H1 (cell line): ENCODE results near the gene ADD3. TPM values are rescaled to one million over a fixed set of nuclear protein-coding genes. Genes with fewer than 3 reads are reported as not detected.

Experiments
- CTCF ChIA-PET: fragments of 300-600 bp; sonication (Branson Sonifier 250); formaldehyde crosslinking; loops from one replicate; lab custom pipeline; 2021; ENCODE audit not compliant: partially characterized antibody; lab: Charles Lee
- POLR2A ChIA-PET: fragments of 300-600 bp; sonication (Branson Sonifier 250); formaldehyde crosslinking; loops from one replicate; lab custom pipeline; 2021; ENCODE audit warnings: inconsistent platforms; ENCODE audit not compliant: partially characterized antibody; lab: Charles Lee
- DNase-seq, 2 experiments: peaks; one replicate each; pipeline versions ENCODE4 v3.0.0 to v3.0.0-alpha.2; 2010 to 2022; ENCODE audit warnings: low spot score in 2 of 2, low read depth in 1 of 2, mixed read lengths in 1 of 2
- FAIRE-seq: peaks from 2 replicates; lab custom pipeline; 2011; peaks lifted over from hg19 to GRCh38; lab: Jason Lieb, UNC
- H2AFZ ChIP-seq: 2 replicates; pipeline ENCODE4 v1.8.1; 2012; ENCODE audit warnings: low read length, inconsistent platforms
- H2AK5ac ChIP-seq: 2 replicates; pipeline ENCODE4 v1.6.1; 2013; ENCODE audit warnings: low read depth, low read length
- H2BK120ac ChIP-seq: replicated peaks from 2 replicates; pipeline ENCODE3; 2013; ENCODE audit warnings: low read depth, low read length, inconsistent platforms
- H2BK12ac ChIP-seq: 2 replicates; pipeline ENCODE4 v1.6.1; 2013; ENCODE audit warnings: low read depth, low read length
- H2BK15ac ChIP-seq: 2 replicates; pipeline ENCODE4 v1.6.1; 2013; ENCODE audit warnings: low read length
- H2BK20ac ChIP-seq: 2 replicates; pipeline ENCODE4 v1.6.1; 2013; ENCODE audit warnings: low read length
- H2BK5ac ChIP-seq: 2 replicates; pipeline ENCODE4 v1.6.1; 2013; ENCODE audit warnings: low read depth, low read length
- H3K14ac ChIP-seq: 2 replicates; pipeline ENCODE4 v1.6.1; 2013; ENCODE audit warnings: inconsistent platforms; ENCODE audit not compliant: insufficient read length
- H3K18ac ChIP-seq: 2 replicates; pipeline ENCODE4 v1.6.1; 2013; ENCODE audit warnings: low read length; ENCODE audit errors: extremely low read depth
- H3K23ac ChIP-seq: 2 replicates; pipeline ENCODE4 v1.6.1; 2013; ENCODE audit warnings: inconsistent platforms; ENCODE audit not compliant: insufficient read length
- H3K23me2 ChIP-seq: 2 replicates; pipeline ENCODE4 v1.6.1; 2013; ENCODE audit warnings: low read depth, low read length
- H3K27ac ChIP-seq: 2 replicates; pipeline ENCODE4 v1.6.1; 2011; ENCODE audit warnings: low read depth, low read length, inconsistent platforms
- H3K27me3 ChIP-seq, 4 experiments: replicated peaks in 1 of 4; 1 replicate in 1 of 4; 2 replicates in 3 of 4; pipeline versions ENCODE4 v1.6.1 to v1.8.1; 2011 to 2013; ENCODE audit warnings: low read length in 3 of 4, mild to moderate bottlenecking in 3 of 4, inconsistent platforms in 2 of 4, mixed read lengths in 2 of 4, moderate library complexity in 1 of 4; ENCODE audit not compliant: control insufficient read depth in 3 of 4, insufficient read depth in 3 of 4; ENCODE audit errors: extremely low read depth in 1 of 4
- H3K36me3 ChIP-seq, 4 experiments: 2 replicates each; pipeline versions ENCODE4 v1.6.1 to v1.8.1; 2011 to 2013; ENCODE audit warnings: mild to moderate bottlenecking in 4 of 4, low read length in 3 of 4, moderate library complexity in 2 of 4, control low read depth in 1 of 4, inconsistent platforms in 1 of 4; ENCODE audit not compliant: insufficient read depth in 4 of 4, control insufficient read depth in 2 of 4
- H3K4ac ChIP-seq: replicated peaks from 2 replicates; pipeline ENCODE3; 2013; ENCODE audit warnings: low read length, low read depth, mixed read lengths, inconsistent platforms; ENCODE audit not compliant: insufficient read length
- H3K4me1 ChIP-seq, 4 experiments: replicated peaks in 1 of 4; 1 replicate in 1 of 4; 2 replicates in 3 of 4; pipeline versions ENCODE4 v1.6.1 to v1.8.1; 2011 to 2013; ENCODE audit warnings: low read length in 3 of 4, inconsistent platforms in 2 of 4, mixed read lengths in 1 of 4; ENCODE audit not compliant: insufficient read depth in 4 of 4, control insufficient read depth in 3 of 4
- H3K4me2 ChIP-seq, 2 experiments: 2 replicates each; pipeline versions ENCODE4 v1.6.1 to v1.8.1; 2011 to 2013; ENCODE audit warnings: low read depth in 2 of 2, low read length in 2 of 2, control low read depth in 1 of 2, inconsistent platforms in 1 of 2, mild to moderate bottlenecking in 1 of 2; ENCODE audit not compliant: insufficient read depth in 1 of 2
- H3K4me3 ChIP-seq, 4 experiments: fragments of 200-600, 300-600 bp in 1 of 4; sonication (generic), shearing (Covaris generic), sonication (Bioruptor Twin) in 1 of 4; 2 replicates each; pipeline versions ENCODE4 v1.5.1 to v1.8.1; 2011 to 2016; ENCODE audit warnings: low read length in 4 of 4, low read depth in 3 of 4, control low read depth in 2 of 4, inconsistent platforms in 2 of 4, mild to moderate bottlenecking in 2 of 4, mixed read lengths in 1 of 4, moderate library complexity in 1 of 4; ENCODE audit not compliant: insufficient read depth in 2 of 4; ENCODE audit errors: extremely low read depth in 1 of 4
- H3K56ac ChIP-seq: replicated peaks from 2 replicates; pipeline ENCODE3; 2013; ENCODE audit warnings: low read depth, mild to moderate bottlenecking, mixed read lengths, low read length, inconsistent platforms; ENCODE audit not compliant: insufficient read length
- H3K79me1 ChIP-seq: 2 replicates; pipeline ENCODE4 v1.6.1; 2013; ENCODE audit warnings: low read depth, low read length, control low read depth
- H3K79me2 ChIP-seq, 2 experiments: 2 replicates each; pipeline versions ENCODE4 v1.6.1 to v1.8.1; 2012 to 2013; ENCODE audit warnings: low read length in 2 of 2, mild to moderate bottlenecking in 2 of 2, inconsistent platforms in 1 of 2; ENCODE audit not compliant: insufficient read depth in 2 of 2, control insufficient read depth in 1 of 2
- H3K9ac ChIP-seq, 4 experiments: replicated peaks in 1 of 4; 1 replicate in 1 of 4; 2 replicates in 3 of 4; pipeline versions ENCODE4 v1.6.1 to v1.8.1; 2011 to 2013; ENCODE audit warnings: low read depth in 3 of 4, low read length in 3 of 4, control low read depth in 2 of 4, mild to moderate bottlenecking in 2 of 4, moderate library complexity in 2 of 4, inconsistent platforms in 1 of 4; ENCODE audit errors: extremely low read depth in 1 of 4
- H3K9me3 ChIP-seq, 2 experiments: 2 replicates each; pipeline versions ENCODE4 v1.6.1 to v1.8.1; 2012 to 2013; ENCODE audit warnings: mild to moderate bottlenecking in 2 of 2, moderate library complexity in 2 of 2, control low read depth in 1 of 2, inconsistent platforms in 1 of 2, low read depth in 1 of 2, low read length in 1 of 2, mixed read lengths in 1 of 2; ENCODE audit not compliant: insufficient read depth in 2 of 2
- H4K20me1 ChIP-seq, 2 experiments: replicated peaks in 1 of 2; 2 replicates each; pipeline versions ENCODE3 to v1.8.1; 2011 to 2013; ENCODE audit warnings: inconsistent platforms in 2 of 2, low read length in 2 of 2, mild to moderate bottlenecking in 1 of 2; ENCODE audit not compliant: insufficient read depth in 2 of 2, control insufficient read depth in 1 of 2
- H4K5ac ChIP-seq: 2 replicates; pipeline ENCODE4 v1.6.1; 2013; ENCODE audit warnings: low read length, low read depth, mixed read lengths, inconsistent platforms; ENCODE audit not compliant: insufficient read length
- H4K8ac ChIP-seq: 2 replicates; pipeline ENCODE4 v1.8.0; 2013; ENCODE audit warnings: mild to moderate bottlenecking, moderate library complexity, low read length, inconsistent platforms; ENCODE audit not compliant: insufficient read depth; ENCODE audit errors: extremely low read depth
- H4K91ac ChIP-seq: replicated peaks from 2 replicates; pipeline ENCODE3; 2013; ENCODE audit warnings: low read length, mixed read lengths, inconsistent platforms; ENCODE audit not compliant: insufficient read length
- ATF3 ChIP-seq: IDR thresholded peaks from 2 replicates; pipeline ENCODE4 v1.6.1; 2011; ENCODE audit warnings: low read depth, mild to moderate bottlenecking, low read length; ENCODE audit not compliant: insufficient read depth
- BACH1 ChIP-seq: IDR thresholded peaks from 2 replicates; pipeline ENCODE4 v1.6.1; 2012; ENCODE audit warnings: low read length, improper control_type of control experiment
- CREB1 ChIP-seq: IDR thresholded peaks from 2 replicates; pipeline ENCODE4 v1.6.1; 2012; ENCODE audit warnings: inconsistent platforms
- GABPA ChIP-seq: IDR thresholded peaks from 2 replicates; pipeline ENCODE4 v1.6.1; 2011; ENCODE audit warnings: mild to moderate bottlenecking, low read length, moderate library complexity, borderline replicate concordance; ENCODE audit not compliant: insufficient read depth
- HDAC6 ChIP-seq: IDR thresholded peaks from one replicate; pipeline ENCODE4 v1.7.1; 2012; ENCODE audit warnings: low read depth, mild to moderate bottlenecking, inconsistent platforms, low read length, moderate library complexity
- JUND ChIP-seq: IDR thresholded peaks from 2 replicates; pipeline ENCODE4 v1.6.1; 2011; ENCODE audit warnings: mild to moderate bottlenecking, improper control_type of control experiment, low read length
- MAFK ChIP-seq: IDR thresholded peaks from 2 replicates; pipeline ENCODE4 v1.6.1; 2012; ENCODE audit warnings: low read depth, mild to moderate bottlenecking, improper control_type of control experiment, low read length
- MAX ChIP-seq: IDR thresholded peaks from 2 replicates; pipeline ENCODE4 v1.6.1; 2012; ENCODE audit warnings: inconsistent platforms
- POLR2AphosphoS5 ChIP-seq: IDR thresholded peaks from 2 replicates; pipeline ENCODE4 v1.6.1; 2011; ENCODE audit warnings: low read depth, low read length
- RXRA ChIP-seq: IDR thresholded peaks from 2 replicates; pipeline ENCODE4 v1.6.1; 2011; ENCODE audit warnings: low read depth, mild to moderate bottlenecking, low read length, moderate library complexity; ENCODE audit not compliant: insufficient read depth
- SP1 ChIP-seq: IDR thresholded peaks from 2 replicates; pipeline ENCODE4 v1.6.1; 2011; ENCODE audit warnings: low read depth, low read length
- USF2 ChIP-seq: IDR thresholded peaks from 2 replicates; pipeline ENCODE4 v1.6.1; 2011; ENCODE audit warnings: low read length, improper control_type of control experiment
- YY1 ChIP-seq: IDR thresholded peaks from 2 replicates; pipeline ENCODE4 v1.6.1; 2011; ENCODE audit warnings: low read depth, mild to moderate bottlenecking, low read length
- WGBS, 2 experiments: shearing (Covaris generic) in 1 of 2; methylation state at CpG; one replicate each; pipeline versions ENCODE4 v1.1.6 to v1.1.7; 2013 to 2015; ENCODE audit warnings: low lambda C conversion rate in 2 of 2, mixed read lengths in 2 of 2, inconsistent platforms in 1 of 2, low coverage in 1 of 2, missing lambda C conversion rate in 1 of 2; ENCODE audit not compliant: insufficient replicate concordance in 2 of 2, insufficient coverage in 1 of 2, insufficient read length in 1 of 2; ENCODE audit errors: extremely low coverage in 1 of 2, missing lambda C conversion rate in 1 of 2; 5-methylcytosine and 5-hydroxymethylcytosine counted together
- polyA plus RNA-seq, 7 experiments: library from polyadenylated mRNA; depleted of rRNA in 3 of 7; stranded (reverse) in 5 of 7; unstranded in 2 of 7; fragments of >200 nt in 5 of 7; fragments of 200-250 nt in 2 of 7; gene quantifications; 1 replicate in 5 of 7; 2 replicates in 1 of 7; 4 replicates in 1 of 7; pipeline versions ENCODE4 v1.2.1 to v1.2.3, GENCODE V29; 2011 to 2013; ENCODE audit warnings: missing spikeins in 2 of 7, mixed read lengths in 2 of 7
- total RNA-seq: library from RNA; stranded (reverse); fragmentation: NEBNext Ultra II Directional; extraction: Animal tissue kit (Norgen Biotek cat#: 25700); gene quantifications from 2 replicates; pipeline ENCODE4 v1.2.1, GENCODE V29; 2021

The ADD3 gene
- total and polyA plus RNA-seq, 2 of the 8 experiments (the other 6 are each of a cell fraction or from before 2014, with no cell fraction given), result 44.7 to 85.6 TPM

- Histone ChIP-seq H3K4me3 (no peak overlapping the region), H2AFZ (peak overlapping the region; percentile 55; the same call in 1 of the 2 replicates), H4K20me1 (no peaks in the 10 kb centered on the region), H4K91ac (no peak overlapping the region), H3K9me3 (no peaks in the 10 kb centered on the region), H3K4ac (peak overlapping the region; percentile 45), H2BK20ac (no peak overlapping the region), H3K27me3 (no peaks in the 10 kb centered on the region), H4K5ac (no peak overlapping the region), H2AK5ac (no peak overlapping the region), H2BK120ac (no peak overlapping the region), H3K14ac (no peak overlapping the region), H3K79me1 (no peaks in the 10 kb centered on the region), H2BK15ac (no peak overlapping the region), H3K36me3 (no peaks in the 10 kb centered on the region), H2BK5ac (no peak overlapping the region), H2BK12ac (peak overlapping the region; percentile 2; the same call in 1 of the 2 replicates), H3K4me1 (peaks cover 8 to 14% (median 10%) of the 10 kb centered on the region in 4 experiments; a peak in 6 of 7 replicates), H4K8ac (no peak overlapping the region), H3K27ac (no peak overlapping the region), H3K18ac (peak overlapping the region; percentile 43; the same call in 1 of the 2 replicates), H3K4me2 (peak overlapping the region in 1 of 2 experiments; percentile 20; a peak in 1 of 4 replicates), H3K23ac (no peak overlapping the region), H3K23me2 (no peaks in the 10 kb centered on the region; the same call in 1 of the 2 replicates), H3K9ac (no peak overlapping the region), H3K56ac (no peak overlapping the region), H3K79me2 (no peaks in the 10 kb centered on the region)
- peak; percentile 28 for FAIRE-seq
- POLR2A ChIA-PET, result no interaction called here
- 96% methylated on average over 1 of the region's 1 CpG; no CpG with 5 or more reads in 1 of the 2 experiments for WGBS, 2 experiments
- CTCF ChIA-PET, result interaction anchor here (0.7 to 3.4 kb wide), 5 partner anchors 10 to 78 kb away, joined by 3 to 10 read pairs (median 5); no protein-coding TSS in a partner anchor
- DNase-seq, result no peak
- no peak for TF ChIP-seq MAX
- no peak for TF ChIP-seq POLR2AphosphoS5
- no peak for TF ChIP-seq USF2
- no peak for TF ChIP-seq ATF3
- no peak for TF ChIP-seq SP1
- TF ChIP-seq GABPA, result no peak
- TF ChIP-seq YY1, result no peak
- no peak for TF ChIP-seq JUND
- TF ChIP-seq BACH1, result no peak
- TF ChIP-seq RXRA, result no peak
- no peak for TF ChIP-seq HDAC6
- no peak for TF ChIP-seq CREB1
- TF ChIP-seq MAFK, result no peak
Observed at GRCh38 chr10:109962247-109962646, 45.5 kb upstream of the ADD3 start.
